HG03064 (cell line): Measurements from ENCODE around the gene STAG3.
"Not testable (repeated sequence)": the region's sequence is repeated elsewhere in the genome, so short reads cannot be mapped to it uniquely, and the experiment has no call there.

Experiments used
- ATAC-seq: cut with Tn5 transposase; IDR thresholded peaks from one replicate; pipeline ENCODE4 v1.9.1; 2021; ENCODE audit warnings: low read depth; ENCODE audit not compliant: unreplicated experiment

Gene STAG3

GRCh38 chr7:100234660-100235317 is 57.1 kb downstream of the STAG3 start:
- not testable (repeated sequence) for ATAC-seq

GRCh38 chr7:100239975-100240374 is 62.3 kb downstream of the STAG3 start:
- not testable (repeated sequence) for ATAC-seq

GRCh38 chr7:100243385-100243784 is 65.7 kb downstream of the STAG3 start:
- ATAC-seq, result not testable (repeated sequence)

GRCh38 chr7:100244988-100245605 is 67.4 kb downstream of the STAG3 start:
- ATAC-seq, result not testable (repeated sequence)

- ATAC-seq, result not testable (repeated sequence)
These were observed 68.6 kb downstream of the STAG3 start for GRCh38 chr7:100246121-100246864.

GRCh38 chr7:100246865-100247137 is 69.1 kb downstream of the STAG3 start:
- ATAC-seq, result not testable (repeated sequence)

GRCh38 chr7:100247152-100247757 is 69.5 kb downstream of the STAG3 start:
- ATAC-seq, result no peak

- no peak for ATAC-seq
These were observed 70.8 kb downstream of the STAG3 start for GRCh38 chr7:100248483-100248882.

- ATAC-seq, result no peak
These were observed 79.3 kb downstream of the STAG3 start for GRCh38 chr7:100257017-100257416.

GRCh38 chr7:100259984-100260383 is 82.3 kb downstream of the STAG3 start:
- not testable (repeated sequence) for ATAC-seq

GRCh38 chr7:100262896-100263295 is 85.2 kb downstream of the STAG3 start:
- ATAC-seq, result not testable (repeated sequence)
